Mesenchymal stem cell (in vitro differentiated cells and primary cell): ENCODE measurements around the gene FGF14.

Source experiments
- DNase-seq: peaks from one replicate; pipeline ENCODE4 v3.0.0-alpha.2; 2013
- H2AFZ ChIP-seq: one replicate; pipeline ENCODE4 v1.6.1; 2013; ENCODE audit warnings: low read depth, mild to moderate bottlenecking, control low read depth, inconsistent platforms, low read length, moderate library complexity
- H2AK5ac ChIP-seq: 2 replicates; pipeline ENCODE4 v1.6.1; 2013; ENCODE audit warnings: low read length, moderate library complexity, mild to moderate bottlenecking, inconsistent platforms; ENCODE audit not compliant: severe bottlenecking
- H2BK120ac ChIP-seq: one replicate; pipeline ENCODE4 v1.6.1; 2013; ENCODE audit warnings: low read depth, mild to moderate bottlenecking, inconsistent platforms, low read length, moderate library complexity
- H2BK12ac ChIP-seq, 2 experiments: one replicate each; pipeline ENCODE4 v1.6.1; 2013; ENCODE audit warnings: inconsistent platforms in 2 of 2, low read length in 2 of 2, mild to moderate bottlenecking in 2 of 2, moderate library complexity in 2 of 2, control low read depth in 1 of 2
- H2BK15ac ChIP-seq: one replicate; pipeline ENCODE4 v1.6.1; 2013; ENCODE audit warnings: mild to moderate bottlenecking, low read depth, inconsistent platforms; ENCODE audit not compliant: poor library complexity, severe bottlenecking
- H2BK5ac ChIP-seq: 2 replicates; pipeline ENCODE4 v1.6.1; 2013; ENCODE audit warnings: low read depth, mild to moderate bottlenecking, low read length, control low read depth, inconsistent platforms; ENCODE audit not compliant: poor library complexity, severe bottlenecking
- H3K14ac ChIP-seq, 2 experiments: one replicate each; pipeline ENCODE4 v1.6.1; 2013; ENCODE audit warnings: inconsistent platforms in 2 of 2, low read length in 2 of 2, control low read depth in 1 of 2, mild to moderate bottlenecking in 1 of 2, moderate library complexity in 1 of 2
- H3K18ac ChIP-seq, 2 experiments: one replicate each; pipeline ENCODE4 v1.6.1; 2013; ENCODE audit warnings: inconsistent platforms in 2 of 2, low read length in 2 of 2, control low read depth in 1 of 2, low read depth in 1 of 2, mild to moderate bottlenecking in 1 of 2
- H3K23ac ChIP-seq, 2 experiments: one replicate each; pipeline ENCODE4 v1.6.1; 2013; ENCODE audit warnings: inconsistent platforms in 2 of 2, low read length in 2 of 2, mild to moderate bottlenecking in 2 of 2, moderate library complexity in 2 of 2, control low read depth in 1 of 2
- H3K27ac ChIP-seq: 2 replicates; pipeline ENCODE4 v1.5.1; 2013; ENCODE audit warnings: mild to moderate bottlenecking, moderate library complexity, low read length, control low read depth, inconsistent platforms; ENCODE audit not compliant: poor library complexity, severe bottlenecking
- H3K27me3 ChIP-seq, 2 experiments: 2 replicates each; pipeline versions ENCODE4 v1.6.1 to v1.7.0; 2013; ENCODE audit warnings: low read length in 2 of 2, mild to moderate bottlenecking in 2 of 2, moderate library complexity in 2 of 2, control low read depth in 1 of 2, inconsistent platforms in 1 of 2; ENCODE audit not compliant: control insufficient read depth in 1 of 2, insufficient read depth in 1 of 2
- H3K36me3 ChIP-seq, 2 experiments: 2 replicates each; pipeline versions ENCODE4 v1.6.1 to v1.7.0; 2013; ENCODE audit warnings: low read length in 2 of 2, control low read depth in 1 of 2, inconsistent platforms in 1 of 2, low read depth in 1 of 2, mild to moderate bottlenecking in 1 of 2; ENCODE audit not compliant: insufficient read depth in 2 of 2, control insufficient read depth in 1 of 2
- H3K4ac ChIP-seq, 2 experiments: one replicate each; pipeline ENCODE4 v1.6.1; 2013; ENCODE audit warnings: inconsistent platforms in 2 of 2, low read length in 2 of 2, mild to moderate bottlenecking in 2 of 2, moderate library complexity in 2 of 2, control low read depth in 1 of 2, low read depth in 1 of 2
- H3K4me1 ChIP-seq: 2 replicates; pipeline ENCODE4 v1.6.1; 2013; ENCODE audit warnings: low read depth, low read length, control low read depth; ENCODE audit not compliant: control insufficient read depth, insufficient read depth
- H3K4me2 ChIP-seq: 2 replicates; pipeline ENCODE4 v1.6.1; 2013; ENCODE audit warnings: low read length, mild to moderate bottlenecking, inconsistent platforms; ENCODE audit not compliant: poor library complexity, severe bottlenecking
- H3K4me3 ChIP-seq, 2 experiments: 2 replicates each; pipeline versions ENCODE4 v1.5.1 to v1.7.0; 2013; ENCODE audit warnings: low read length in 2 of 2, mild to moderate bottlenecking in 2 of 2, control low read depth in 1 of 2, low read depth in 1 of 2; ENCODE audit not compliant: insufficient read depth in 1 of 2
- H3K79me1 ChIP-seq: replicated peaks from 2 replicates; pipeline ENCODE4 v1.6.1; 2013; ENCODE audit warnings: mild to moderate bottlenecking, control low read depth, low read length, inconsistent platforms; ENCODE audit not compliant: poor library complexity, severe bottlenecking
- H3K9ac ChIP-seq: 2 replicates; pipeline ENCODE4 v1.7.0; 2013; ENCODE audit warnings: mild to moderate bottlenecking, low read length, moderate library complexity
- H3K9me3 ChIP-seq: 2 replicates; pipeline ENCODE4 v1.7.0; 2013; ENCODE audit warnings: mild to moderate bottlenecking, low read length; ENCODE audit not compliant: control insufficient read depth
- H4K8ac ChIP-seq: one replicate; pipeline ENCODE4 v1.6.1; 2013; ENCODE audit warnings: inconsistent platforms, mild to moderate bottlenecking, low read length, moderate library complexity
- H4K91ac ChIP-seq: one replicate; pipeline ENCODE4 v1.6.1; 2013; ENCODE audit warnings: mild to moderate bottlenecking, low read length, inconsistent platforms
- WGBS: methylation state at CpG from one replicate; pipeline ENCODE4 v1.1.7; 2013; ENCODE audit warnings: mixed read lengths; 5-methylcytosine and 5-hydroxymethylcytosine counted together

The FGF14 gene

GRCh38 chr13:101875091-101875490 lies 526.8 kb downstream of the FGF14 start:
- Histone ChIP-seq H3K36me3 (no peaks in the 10 kb centered on the region), H3K9ac (no peak overlapping the region), H3K27me3 (no peaks in the 10 kb centered on the region), H3K79me1 (no peaks in the 10 kb centered on the region), H2AK5ac (no peak overlapping the region), H2AFZ (no peak overlapping the region), H3K4me3 (no peak overlapping the region), H3K23ac (no peak overlapping the region), H3K14ac (no peak overlapping the region), H4K91ac (no peak overlapping the region), H2BK15ac (no peak overlapping the region), H2BK5ac (no peak overlapping the region), H3K18ac (no peak overlapping the region), H3K4ac (no peak overlapping the region), H3K9me3 (no peaks in the 10 kb centered on the region), H2BK120ac (no peak overlapping the region), H2BK12ac (no peak overlapping the region), H3K4me1 (no peaks in the 10 kb centered on the region), H3K4me2 (no peak overlapping the region), H4K8ac (no peak overlapping the region), H3K27ac (no peak overlapping the region)
- WGBS: 82% methylated on average over 3 of the region's 3 CpGs
- no peak for DNase-seq

- Histone ChIP-seq H3K4me2 (no peak overlapping the region), H3K4me1 (no peaks in the 10 kb centered on the region), H3K4ac (no peak overlapping the region), H2BK5ac (no peak overlapping the region), H3K9ac (no peak overlapping the region), H2BK12ac (no peak overlapping the region), H3K9me3 (no peaks in the 10 kb centered on the region), H2AFZ (no peak overlapping the region), H3K18ac (no peak overlapping the region), H2AK5ac (no peak overlapping the region), H3K27ac (no peak overlapping the region), H3K36me3 (no peaks in the 10 kb centered on the region), H3K23ac (no peak overlapping the region), H4K91ac (no peak overlapping the region), H2BK120ac (no peak overlapping the region), H2BK15ac (no peak overlapping the region), H4K8ac (no peak overlapping the region), H3K4me3 (no peak overlapping the region), H3K14ac (no peak overlapping the region), H3K79me1 (no peaks in the 10 kb centered on the region), H3K27me3 (no peaks in the 10 kb centered on the region)
- DNase-seq: peak; percentile 3
Observed at GRCh38 chr13:101869553-101869952, 532.3 kb downstream of the FGF14 start.

- Histone ChIP-seq H3K79me1 (no peaks in the 10 kb centered on the region), H4K8ac (no peak overlapping the region), H3K4ac (no peak overlapping the region), H2BK120ac (no peak overlapping the region), H3K14ac (no peak overlapping the region), H3K4me3 (no peak overlapping the region), H3K18ac (no peak overlapping the region), H3K27me3 (no peaks in the 10 kb centered on the region), H3K27ac (no peak overlapping the region), H2BK12ac (no peak overlapping the region), H3K4me1 (no peaks in the 10 kb centered on the region), H3K9me3 (no peaks in the 10 kb centered on the region), H2BK5ac (no peak overlapping the region), H3K9ac (no peak overlapping the region), H2BK15ac (no peak overlapping the region), H3K36me3 (no peaks in the 10 kb centered on the region), H2AFZ (no peak overlapping the region), H3K4me2 (no peak overlapping the region), H3K23ac (no peak overlapping the region), H2AK5ac (no peak overlapping the region), H4K91ac (no peak overlapping the region)
- no peak for DNase-seq
- 73% methylated on average over 11 of the region's 12 CpGs for WGBS
Observed at GRCh38 chr13:101868585-101869469, 533.0 kb downstream of the FGF14 start.

GRCh38 chr13:101866889-101867581 lies 534.8 kb downstream of the FGF14 start:
- no peak overlapping the region for H3K9ac ChIP-seq
- WGBS: 89% methylated on average over 4 of the region's 4 CpGs

More at GRCh38 chr13:101866889-101867581, 534.8 kb downstream of the FGF14 start:
- Histone ChIP-seq H3K4ac (no peak overlapping the region), H3K4me2 (no peak overlapping the region), H2BK15ac (no peak overlapping the region), H3K23ac (no peak overlapping the region), H3K27ac (no peak overlapping the region), H3K9me3 (no peaks in the 10 kb centered on the region), H3K4me1 (no peaks in the 10 kb centered on the region), H3K36me3 (no peaks in the 10 kb centered on the region), H2BK12ac (no peak overlapping the region), H3K14ac (no peak overlapping the region), H2AFZ (no peak overlapping the region), H3K79me1 (no peaks in the 10 kb centered on the region), H2AK5ac (no peak overlapping the region), H4K8ac (no peak overlapping the region), H2BK120ac (no peak overlapping the region), H3K27me3 (no peaks in the 10 kb centered on the region), H2BK5ac (no peak overlapping the region), H3K4me3 (no peak overlapping the region), H4K91ac (no peak overlapping the region), H3K18ac (no peak overlapping the region)
- no peak for DNase-seq
